Left lung (tissue), 10 donors: Measurements from ENCODE around the gene MACROD2. TPM values are rescaled to one million over a fixed set of nuclear protein-coding genes. Genes with fewer than 3 reads are reported as not detected.

Experiments
- ATAC-seq: fragments of 200-7000 bp; cut with Tn5 transposase; one replicate; pipeline ENCODE4 v1.9.1; 2020; ENCODE audit warnings: moderate library complexity
- DNase-seq, 4 donors: peaks; one replicate each; pipeline ENCODE4 v3.0.0-alpha.2; 2013 to 2020
- H3K27ac ChIP-seq, 2 donors: fragments of 200-600 bp; sonication (generic) in 1 of 2; one replicate each; pipeline versions ENCODE4 v1.5.0 to v1.8.0; 2020 to 2021
- H3K27me3 ChIP-seq, 2 donors: fragments of 200-600 bp; sonication (generic) in 1 of 2; one replicate each; pipeline versions ENCODE4 v1.5.0 to v1.8.0; 2020 to 2021
- H3K36me3 ChIP-seq, 2 donors: fragments of 200-600 bp; sonication (generic) in 1 of 2; one replicate each; pipeline versions ENCODE4 v1.5.0 to v1.8.0; 2020 to 2021
- H3K4me1 ChIP-seq, 2 donors: fragments of 200-600 bp; one replicate each; pipeline ENCODE4 v1.8.0; 2021
- H3K4me3 ChIP-seq, 2 donors: fragments of 200-600 bp; sonication (generic) in 1 of 2; one replicate each; pipeline versions ENCODE4 v1.5.0 to v1.8.0; 2020 to 2021; ENCODE audit warnings: mild to moderate bottlenecking in 1 of 2
- H3K9me3 ChIP-seq, 2 donors: fragments of 200-600 bp; sonication (generic) in 1 of 2; one replicate each; pipeline versions ENCODE4 v1.5.0 to v1.8.0; 2020 to 2021
- CTCF ChIP-seq, 2 donors: fragments of 200-600 bp; sonication (generic) in 1 of 2; IDR thresholded peaks; one replicate each; pipeline versions ENCODE4 v1.5.0 to v1.8.0; 2021; ENCODE audit warnings: antibody characterized with exemption in 2 of 2
- intact Hi-C, 2 donors: fragments of 100-400 bp; cut with DNase I; formaldehyde crosslinking; loops; one replicate each; pipeline versions ENCODE4 v1.11.2 to v1.14.2; 2022
- polyA plus RNA-seq, 6 donors: library from polyadenylated mRNA; unstranded; fragments of 120-200 nt; gene quantifications; one replicate each; pipeline ENCODE4 v1.2.1, GENCODE V29; 2013; ENCODE audit not compliant: insufficient read length in 6 of 6
- total RNA-seq, 2 donors: library from RNA; stranded (reverse); fragmentation: NEBNext Ultra II Directional; extraction: Animal tissue kit (Norgen Biotek cat#: 25700); gene quantifications; one replicate each; pipeline ENCODE4 v1.2.1, GENCODE V29; 2021
- donor health status: DM: no; HTN: yes; CAD: no.
- donor health status: DM: no; HTN: no; CAD: no.

MACROD2 gene
- total and polyA plus RNA-seq, 8 donors, result 6.1 to 23.6 (median 8.9) TPM

DNA sequence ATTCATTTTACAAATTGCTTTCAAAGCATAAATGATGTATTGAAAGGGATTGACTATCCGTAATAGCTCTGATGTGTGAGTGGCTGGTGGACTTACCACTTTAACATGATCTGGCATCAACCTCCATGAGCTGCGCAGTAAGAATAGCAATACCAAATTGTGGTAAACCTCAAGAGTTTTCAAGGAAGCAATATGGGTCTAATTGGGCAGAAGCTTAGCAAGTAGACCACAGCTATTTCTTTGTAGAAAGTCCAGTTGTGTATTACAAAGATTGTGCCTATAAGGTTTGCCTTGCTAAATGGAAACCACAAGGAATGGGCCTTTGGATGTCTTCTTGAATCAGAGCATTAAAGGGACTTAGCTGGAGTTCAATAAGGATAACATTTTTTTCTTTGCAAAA, 1841.3 kb downstream of the MACROD2 start:
- intact Hi-C loops, result no loop called here
- Histone ChIP-seq H3K36me3 (no peaks in the 10 kb centered on the region), H3K27me3 (no peaks in the 10 kb centered on the region), H3K4me1 (no peaks in the 10 kb centered on the region), H3K4me3 (no peak overlapping the region), H3K9me3 (peaks cover 0 to 5% of the 10 kb centered on the region in 2 donors), H3K27ac (no peak overlapping the region)
- ATAC-seq (no peak), DNase-seq (no peak)
- TF ChIP-seq CTCF (IDR thresholded peaks at IDR 0.05), result no peak

DNA sequence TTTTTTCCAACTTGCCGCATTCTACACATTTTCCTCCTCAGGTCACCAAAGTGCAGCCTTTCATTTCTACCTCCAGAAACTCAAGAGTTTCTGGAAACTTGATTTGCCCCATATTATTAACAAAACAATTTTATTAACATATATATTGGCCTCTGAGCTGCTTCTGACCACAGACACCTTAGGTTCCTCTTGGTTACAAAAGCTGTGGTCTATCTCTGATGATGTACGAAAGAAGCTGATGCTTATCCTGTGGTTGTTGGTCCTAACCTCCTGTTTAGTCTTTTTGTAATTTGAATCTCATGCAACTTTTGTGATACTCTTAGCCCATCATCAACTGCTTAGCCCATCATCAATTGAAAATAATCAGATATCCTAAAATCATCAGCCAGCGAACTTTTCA, 1842.2 kb downstream of the MACROD2 start:
- no peaks in the 10 kb centered on the region for H3K36me3 ChIP-seq
- intact Hi-C loops, result no loop called here
- no peak for TF ChIP-seq CTCF (IDR thresholded peaks at IDR 0.05)
- H3K27ac ChIP-seq, result no peak overlapping the region
- ATAC-seq (no peak), DNase-seq (no peak)
- H3K9me3 ChIP-seq, result peaks cover 0 to 5% of the 10 kb centered on the region in 2 donors
- H3K4me1 ChIP-seq, result no peaks in the 10 kb centered on the region
- H3K27me3 ChIP-seq, result no peaks in the 10 kb centered on the region
- no peak overlapping the region for H3K4me3 ChIP-seq

- Histone ChIP-seq H3K4me1 (no peaks in the 10 kb centered on the region), H3K9me3 (peaks cover 0 to 5% of the 10 kb centered on the region in 2 donors), H3K36me3 (no peaks in the 10 kb centered on the region), H3K27me3 (no peaks in the 10 kb centered on the region), H3K4me3 (no peak overlapping the region), H3K27ac (no peak overlapping the region)
- no peak for TF ChIP-seq CTCF (IDR thresholded peaks at IDR 0.05)
- DNase-seq (no peak), ATAC-seq (no peak)
- intact Hi-C loops, result no loop called here
Observed at GRCh38 chr20:15838466-15838865, 1843.2 kb downstream of the MACROD2 start.

DNA sequence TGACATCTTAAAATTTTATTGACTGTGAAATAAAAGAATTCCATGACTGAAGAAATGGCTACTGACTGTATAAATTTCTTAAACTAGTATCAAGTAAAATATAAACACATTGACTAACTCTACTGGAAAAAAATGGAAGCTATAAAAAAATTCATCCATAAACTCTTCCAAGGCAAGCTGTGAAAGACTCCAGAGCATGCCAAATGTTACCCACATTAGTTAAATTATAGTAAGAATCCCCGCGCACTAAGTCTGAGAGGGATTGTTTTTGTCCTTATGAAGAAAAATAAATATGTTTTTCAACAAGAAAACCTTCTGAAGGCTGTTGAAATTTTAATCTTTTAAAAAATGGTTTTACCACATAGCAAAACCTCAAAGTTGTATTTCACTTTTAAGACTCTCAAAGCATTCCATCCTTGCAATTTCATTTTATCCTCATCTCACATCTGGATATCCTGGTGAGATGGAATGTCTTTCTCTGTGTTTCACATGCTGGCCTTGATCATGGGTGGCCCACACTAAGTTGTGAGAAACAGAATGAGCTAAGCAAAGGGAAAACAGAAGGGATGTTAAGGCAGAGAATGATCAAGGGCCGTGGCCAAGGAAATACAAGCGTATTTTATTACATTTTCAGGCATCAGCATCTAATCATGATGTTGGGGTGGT, 1845.5 kb downstream of the MACROD2 start:
- no peak for ATAC-seq

DNA sequence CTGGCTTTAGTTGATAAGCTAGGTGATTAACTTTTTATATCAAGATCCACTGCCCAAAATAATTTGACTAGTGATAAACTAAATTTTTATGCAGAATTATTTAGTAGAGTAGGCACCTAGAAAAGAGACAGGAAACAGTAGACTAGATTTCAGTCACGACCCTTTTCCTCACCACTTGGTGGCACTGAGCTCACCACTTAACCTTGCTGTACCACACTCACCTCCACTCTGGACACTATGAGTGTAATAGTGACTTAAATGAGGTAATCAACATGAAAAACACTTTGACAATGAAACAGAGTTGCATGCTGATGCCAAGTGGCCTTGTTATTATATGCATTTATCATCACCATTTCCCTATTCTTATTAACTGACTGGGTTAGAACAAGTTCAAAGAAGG, 1847.6 kb downstream of the MACROD2 start:
- DNase-seq (no peak), ATAC-seq (no peak)
- H3K36me3 ChIP-seq, result no peaks in the 10 kb centered on the region
- TF ChIP-seq CTCF (IDR thresholded peaks at IDR 0.05), result no peak
- H3K4me1 ChIP-seq, result no peaks in the 10 kb centered on the region
- intact Hi-C loops, result no loop called here
- peaks cover 0 to 5% of the 10 kb centered on the region in 2 donors for H3K9me3 ChIP-seq
- no peak overlapping the region for H3K4me3 ChIP-seq
- no peak overlapping the region for H3K27ac ChIP-seq
- H3K27me3 ChIP-seq, result no peaks in the 10 kb centered on the region

More for the DNA sequence above, 1845.5 kb downstream of the MACROD2 start:
- H3K9me3 ChIP-seq, result peaks cover 0 to 5% of the 10 kb centered on the region in 2 donors
- no peak overlapping the region for H3K27ac ChIP-seq
- no peaks in the 10 kb centered on the region for H3K4me1 ChIP-seq
- no peak for DNase-seq
- no peaks in the 10 kb centered on the region for H3K36me3 ChIP-seq
- no peak for TF ChIP-seq CTCF (IDR thresholded peaks at IDR 0.05)
- no peak overlapping the region for H3K4me3 ChIP-seq
- intact Hi-C loops, result no loop called here
- no peaks in the 10 kb centered on the region for H3K27me3 ChIP-seq
